Right lobe of liver (tissue), 4 donors: ENCODE data around the gene SLC15A5.

ENCODE experiments used
- CTCF ChIP-seq, 4 donors: fragments of 200-600 bp in 3 of 4; fragments of 450-650 bp in 1 of 4; IDR thresholded peaks; one replicate each; pipeline versions ENCODE4 v1.5.1 to v1.8.0; 2016 to 2022; ENCODE audit warnings: antibody characterized with exemption in 4 of 4, mild to moderate bottlenecking in 2 of 4
- POLR2A ChIP-seq: fragments of 450-650 bp; IDR thresholded peaks from one replicate; pipeline ENCODE4 v1.6.1; 2017; ENCODE audit warnings: antibody characterized with exemption, mild to moderate bottlenecking
- donor health status: DM: no; HTN: no; CAD: no.
- donor health status: DM: no; HTN: no; CAD: no.
- donor health status: DM: no; HTN: yes; CAD: no.

GRCh38 chr12:16285586-16285985, 8.1 kb upstream of the SLC15A5 start:
- TF ChIP-seq CTCF (IDR thresholded peaks at IDR 0.05), result no peak
- no peak for TF ChIP-seq POLR2A
